BJ (cell line): ENCODE results near the gene XRCC4. TPM values are rescaled to one million over a fixed set of nuclear protein-coding genes. Genes with fewer than 3 reads are reported as not detected.

Experiments used
- CTCF ChIA-PET: fragments of 350-600 bp; formaldehyde crosslinking; extraction: SDS; loops from one replicate; lab custom pipeline; 2021; ENCODE audit warnings: antibody characterized with exemption, inconsistent platforms; lab: Yijun Ruan, JAX
- POLR2A ChIA-PET: fragments of 300-600 bp; sonication (Branson Sonifier 250); formaldehyde crosslinking; extraction: SDS; loops from one replicate; lab custom pipeline; 2021; ENCODE audit warnings: antibody characterized with exemption; lab: Charles Lee
- DNase-seq: peaks from one replicate; pipeline ENCODE4 v3.0.0-alpha.2; 2011; ENCODE audit warnings: low read depth
- H3K27me3 ChIP-seq: 2 replicates; pipeline ENCODE4 v1.6.0; 2011; ENCODE audit warnings: low read length; ENCODE audit not compliant: control insufficient read depth, insufficient read depth
- H3K36me3 ChIP-seq: 2 replicates; pipeline ENCODE4 v1.5.1; 2011; ENCODE audit warnings: low read length; ENCODE audit not compliant: control insufficient read depth, insufficient read depth
- H3K4me3 ChIP-seq: 2 replicates; pipeline ENCODE4 v1.5.1; 2011; ENCODE audit warnings: low read depth, mild to moderate bottlenecking, control low read depth, low read length
- CTCF ChIP-seq: IDR thresholded peaks from 2 replicates; pipeline ENCODE4 v1.5.1; 2011; ENCODE audit warnings: low read depth, mild to moderate bottlenecking, control low read depth, inconsistent platforms, low read length, moderate library complexity; ENCODE audit not compliant: insufficient read depth
- polyA plus RNA-seq: library from polyadenylated mRNA; depleted of rRNA; stranded (reverse); fragments of >200 nt; gene quantifications from 2 replicates; pipeline ENCODE4 v1.2.3, GENCODE V29; 2011

Gene XRCC4
- polyA plus RNA-seq, 1 experiment: 1.6 TPM

GRCh38 chr5:83321483-83322055, 244.2 kb downstream of the XRCC4 start:
- POLR2A ChIA-PET: no interaction called here
- Histone ChIP-seq H3K27me3 (no peaks in the 10 kb centered on the region), H3K4me3 (no peak overlapping the region), H3K36me3 (no peaks in the 10 kb centered on the region)
- no peak for TF ChIP-seq CTCF
- CTCF ChIA-PET: no interaction called here
- peak; percentile 49 for DNase-seq

GRCh38 chr5:83322273-83322924, 245.1 kb downstream of the XRCC4 start:
- DNase-seq: no peak
- ChIA-PET CTCF (no interaction called here), POLR2A (no interaction called here)
- H3K36me3 ChIP-seq: no peaks in the 10 kb centered on the region
- no peaks in the 10 kb centered on the region for H3K27me3 ChIP-seq
- H3K4me3 ChIP-seq: no peak overlapping the region
- TF ChIP-seq CTCF: no peak

- H3K36me3 ChIP-seq: no peaks in the 10 kb centered on the region
- TF ChIP-seq CTCF: no peak
- POLR2A ChIA-PET: no interaction called here
These were observed 246.3 kb downstream of the XRCC4 start for GRCh38 chr5:83323557-83324180.

GRCh38 chr5:83331842-83332241, 254.5 kb downstream of the XRCC4 start:
- Histone ChIP-seq H3K36me3 (no peaks in the 10 kb centered on the region), H3K27me3 (no peaks in the 10 kb centered on the region), H3K4me3 (no peak overlapping the region)
- CTCF ChIA-PET: no interaction called here
- TF ChIP-seq CTCF: no peak
- peak; percentile 62 for DNase-seq
- POLR2A ChIA-PET: no interaction called here

More at GRCh38 chr5:83323557-83324180, 246.3 kb downstream of the XRCC4 start:
- CTCF ChIA-PET: no interaction called here
- no peak for DNase-seq
- no peak overlapping the region for H3K4me3 ChIP-seq
- H3K27me3 ChIP-seq: no peaks in the 10 kb centered on the region

- TF ChIP-seq CTCF: no peak
- no peaks in the 10 kb centered on the region for H3K27me3 ChIP-seq
- POLR2A ChIA-PET: interaction anchor here (0.6 kb wide), 1 partner anchor 278 kb away, joined by 3 read pairs; no protein-coding TSS in a partner anchor
- no peaks in the 10 kb centered on the region for H3K36me3 ChIP-seq
- CTCF ChIA-PET: interaction anchor here (1.5 kb wide), 1 partner anchor 92 kb away, joined by 4 read pairs; no protein-coding TSS in a partner anchor
- no peak overlapping the region for H3K4me3 ChIP-seq
- no peak for DNase-seq
These were observed 260.2 kb downstream of the XRCC4 start for GRCh38 chr5:83337453-83338035.
